Astrocyte (in vitro differentiated cells and primary cell): ENCODE measurements around the gene SEC31A. TPM values are rescaled to one million over a fixed set of nuclear protein-coding genes. Genes with fewer than 3 reads are reported as not detected.
"Not testable (repeated sequence)": the region's sequence is repeated elsewhere in the genome, so short reads cannot be mapped to it uniquely, and the experiment has no call there.

Source experiments
- DNase-seq: peaks from one replicate; pipeline ENCODE4 v3.0.0-alpha.2; 2010; ENCODE audit warnings: low read depth
- FAIRE-seq: peaks from 2 replicates; lab custom pipeline; 2011; peaks lifted over from hg19 to GRCh38; lab: Jason Lieb, UNC
- H2AFZ ChIP-seq: 2 replicates; pipeline ENCODE4 v1.6.0; 2012; ENCODE audit warnings: low read depth, low read length, inconsistent platforms
- H3K27ac ChIP-seq: 2 replicates; pipeline ENCODE4 v1.5.1; 2011; ENCODE audit warnings: low read depth, low read length, inconsistent platforms
- H3K27me3 ChIP-seq: 2 replicates; pipeline ENCODE4 v1.6.0; 2011; ENCODE audit warnings: low read length, inconsistent platforms; ENCODE audit not compliant: insufficient read depth
- H3K36me3 ChIP-seq: 2 replicates; pipeline ENCODE4 v1.5.1; 2011; ENCODE audit warnings: low read length, inconsistent platforms; ENCODE audit not compliant: insufficient read depth
- H3K4me1 ChIP-seq: 2 replicates; pipeline ENCODE4 v1.5.1; 2011; ENCODE audit warnings: low read length, inconsistent platforms; ENCODE audit not compliant: insufficient read depth
- H3K4me2 ChIP-seq: 2 replicates; pipeline ENCODE4 v1.6.0; 2012; ENCODE audit warnings: low read length, inconsistent platforms
- H3K4me3 ChIP-seq: 2 replicates; pipeline ENCODE4 v1.5.1; 2011; ENCODE audit warnings: low read depth, mild to moderate bottlenecking, low read length, inconsistent platforms; ENCODE audit not compliant: insufficient read depth
- H3K79me2 ChIP-seq: 2 replicates; pipeline ENCODE4 v1.6.0; 2012; ENCODE audit warnings: mild to moderate bottlenecking, low read length, inconsistent platforms; ENCODE audit not compliant: insufficient read depth
- H3K9ac ChIP-seq: 2 replicates; pipeline ENCODE4 v1.6.0; 2012; ENCODE audit warnings: mild to moderate bottlenecking, low read length, inconsistent platforms
- H3K9me3 ChIP-seq: 2 replicates; pipeline ENCODE4 v1.5.1; 2012; ENCODE audit warnings: low read depth, mild to moderate bottlenecking, low read length, inconsistent platforms; ENCODE audit not compliant: insufficient read depth
- H4K20me1 ChIP-seq: 2 replicates; pipeline ENCODE4 v1.6.0; 2012; ENCODE audit warnings: low read length, inconsistent platforms; ENCODE audit not compliant: insufficient read depth
- H3K27ac Mint-ChIP-seq: one replicate; pipeline ENCODE4 v1.8.0; 2021; ENCODE audit warnings: mild to moderate bottlenecking, mixed read lengths; ENCODE audit not compliant: unreplicated experiment
- H3K27me3 Mint-ChIP-seq: one replicate; pipeline ENCODE4 v1.8.0; 2021; ENCODE audit warnings: low read depth, mixed read lengths; ENCODE audit not compliant: unreplicated experiment
- H3K36me3 Mint-ChIP-seq: one replicate; pipeline ENCODE4 v1.8.0; 2021; ENCODE audit warnings: low read depth, mixed read lengths; ENCODE audit not compliant: unreplicated experiment
- H3K4me1 Mint-ChIP-seq: one replicate; pipeline ENCODE4 v1.8.0; 2021; ENCODE audit warnings: low read depth, mixed read lengths; ENCODE audit not compliant: unreplicated experiment
- H3K4me3 Mint-ChIP-seq: one replicate; pipeline ENCODE4 v1.8.0; 2021; ENCODE audit warnings: mild to moderate bottlenecking, moderate library complexity, mixed read lengths; ENCODE audit not compliant: unreplicated experiment
- H3K9me3 Mint-ChIP-seq: one replicate; pipeline ENCODE4 v1.8.0; 2021; ENCODE audit warnings: mild to moderate bottlenecking, mixed read lengths; ENCODE audit not compliant: unreplicated experiment
- CTCF ChIP-seq: IDR thresholded peaks from 2 replicates; pipeline ENCODE4 v1.5.1; 2011; ENCODE audit warnings: low read depth, mild to moderate bottlenecking, inconsistent platforms, low read length, moderate library complexity; ENCODE audit not compliant: insufficient read depth
- EZH2 ChIP-seq: IDR thresholded peaks from 2 replicates; pipeline ENCODE4 v1.6.1; 2012; ENCODE audit warnings: mild to moderate bottlenecking, low read length, inconsistent platforms; ENCODE audit not compliant: insufficient read depth
- total RNA-seq: library from RNA; stranded (reverse); gene quantifications from 2 replicates; pipeline ENCODE4 v1.2.1, GENCODE V29; 2021

SEC31A gene
- total RNA-seq, 1 donor from 2014 or later: 471 TPM

DNA sequence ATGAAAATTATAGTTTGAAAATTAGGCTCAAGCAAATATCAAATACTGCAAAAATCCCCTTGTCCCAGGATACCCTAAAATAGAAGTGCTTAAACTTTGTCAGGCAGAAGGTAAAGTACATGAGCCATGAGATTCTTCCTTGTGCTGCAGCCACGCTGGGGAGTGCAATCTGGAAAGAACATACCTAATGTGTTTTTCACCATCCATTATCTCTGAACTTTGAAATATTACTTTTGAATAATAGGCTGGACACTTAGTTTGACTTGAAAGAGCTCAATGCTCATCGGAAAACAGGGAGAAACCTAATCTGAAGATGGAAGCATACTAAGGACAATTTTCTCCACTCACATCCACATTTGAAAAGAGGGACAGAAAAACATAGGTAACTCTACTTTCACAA is 28.4 kb upstream of the SEC31A start:
- Histone ChIP-seq H2AFZ (no peak overlapping the region), H3K79me2 (no peaks in the 10 kb centered on the region), H3K4me1 (no peaks in the 10 kb centered on the region), H3K36me3 (no peaks in the 10 kb centered on the region), H3K27me3 (no peaks in the 10 kb centered on the region), H3K9me3 (no peaks in the 10 kb centered on the region), H4K20me1 (no peaks in the 10 kb centered on the region), H3K4me3 (no peak overlapping the region), H3K9ac (no peak overlapping the region), H3K27ac (no peak overlapping the region), H3K4me2 (no peak overlapping the region)
- Mint-ChIP-seq H3K27ac (no peak overlapping the region), H3K4me3 (no peak overlapping the region), H3K27me3 (no peaks in the 10 kb centered on the region), H3K4me1 (peaks cover 2% of the 10 kb centered on the region), H3K9me3 (no peaks in the 10 kb centered on the region), H3K36me3 (peaks cover 2% of the 10 kb centered on the region)
- FAIRE-seq (no peak), DNase-seq (no peak)
- no peak for TF ChIP-seq CTCF
- no peak for TF ChIP-seq EZH2

GRCh38 chr4:82918091-82918490 is 27.1 kb upstream of the SEC31A start:
- no peak for FAIRE-seq
- TF ChIP-seq EZH2 (no peak), CTCF (no peak)

DNA sequence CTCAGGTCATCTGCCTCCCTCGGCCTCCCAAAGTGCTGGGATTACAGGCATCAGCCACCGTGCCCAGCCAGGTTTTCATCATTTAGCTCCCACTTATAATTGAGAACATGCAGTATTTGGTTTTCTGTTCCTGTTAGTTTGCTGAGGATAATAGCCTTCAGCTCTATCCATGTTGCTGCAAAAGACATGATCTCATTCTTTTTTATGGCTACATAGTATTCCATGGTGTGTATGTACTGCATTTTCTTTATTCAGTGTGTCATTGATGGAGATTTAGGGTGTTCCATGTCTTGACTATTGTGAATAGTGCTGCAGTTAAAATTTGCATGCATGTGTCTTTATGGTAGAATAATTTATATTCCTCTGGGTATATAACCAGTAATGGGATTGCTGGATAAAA is 23.0 kb upstream of the SEC31A start:
- H3K27me3 Mint-ChIP-seq, H3K4me1 Mint-ChIP-seq, H3K36me3 ChIP-seq, H2AFZ ChIP-seq, H3K4me3 ChIP-seq, H3K9me3 ChIP-seq, H3K27me3 ChIP-seq, H3K4me1 ChIP-seq, H4K20me1 ChIP-seq, H3K36me3 Mint-ChIP-seq, H3K4me3 Mint-ChIP-seq, H3K79me2 ChIP-seq, FAIRE-seq, H3K4me2 ChIP-seq, H3K9me3 Mint-ChIP-seq, DNase-seq, H3K9ac ChIP-seq, H3K27ac ChIP-seq: not testable (repeated sequence)
- peak overlapping the region; percentile 41 for H3K27ac Mint-ChIP-seq

More at GRCh38 chr4:82918091-82918490, 27.1 kb upstream of the SEC31A start:
- no peaks in the 10 kb centered on the region for H4K20me1 ChIP-seq
- H3K4me3 ChIP-seq: no peak overlapping the region
- H3K4me3 Mint-ChIP-seq: no peak overlapping the region
- no peak overlapping the region for H3K27ac Mint-ChIP-seq
- peaks cover 2% of the 10 kb centered on the region for H3K4me1 Mint-ChIP-seq
- no peaks in the 10 kb centered on the region for H3K27me3 ChIP-seq
- no peak for DNase-seq
- no peaks in the 10 kb centered on the region for H3K27me3 Mint-ChIP-seq
- no peaks in the 10 kb centered on the region for H3K36me3 ChIP-seq
- H3K9me3 Mint-ChIP-seq: no peaks in the 10 kb centered on the region
- no peak overlapping the region for H2AFZ ChIP-seq
- no peaks in the 10 kb centered on the region for H3K9me3 ChIP-seq
- no peak overlapping the region for H3K4me2 ChIP-seq
- no peak overlapping the region for H3K27ac ChIP-seq
- no peaks in the 10 kb centered on the region for H3K79me2 ChIP-seq
- no peaks in the 10 kb centered on the region for H3K4me1 ChIP-seq
- H3K36me3 Mint-ChIP-seq: peaks cover 2% of the 10 kb centered on the region
- no peak overlapping the region for H3K9ac ChIP-seq
